DOHH2 (cell line): ENCODE data around the gene NAV2.

ENCODE experiments used
- H3F3A ChIP-seq: fragments of 200-600 bp; sonication (generic), shearing (Covaris generic); 2 replicates; pipeline ENCODE4 v1.6.0; 2016; ENCODE audit warnings: antibody characterized with exemption, mild to moderate bottlenecking; ENCODE audit not compliant: control insufficient read depth, insufficient read depth
- H3K27ac ChIP-seq: fragments of 200-600 bp; sonication (generic); 2 replicates; pipeline ENCODE4 v1.5.1; 2014; ENCODE audit warnings: low read depth, mild to moderate bottlenecking, low read length, moderate library complexity
- H3K27me3 ChIP-seq: fragments of 200-600 bp; sonication (generic); 2 replicates; pipeline ENCODE4 v1.6.1; 2014; ENCODE audit warnings: mild to moderate bottlenecking, low read length, mixed read lengths; ENCODE audit not compliant: control insufficient read depth
- H3K36me3 ChIP-seq: fragments of 200-600 bp; sonication (generic); 2 replicates; pipeline ENCODE4 v1.6.1; 2014; ENCODE audit warnings: mild to moderate bottlenecking, low read length, moderate library complexity, mixed read lengths; ENCODE audit not compliant: control insufficient read depth
- H3K4me1 ChIP-seq: fragments of 200-600 bp; sonication (generic); 2 replicates; pipeline ENCODE4 v1.6.1; 2014; ENCODE audit warnings: mild to moderate bottlenecking, low read length, mixed read lengths; ENCODE audit not compliant: control insufficient read depth
- H3K4me2 ChIP-seq: fragments of 200-600 bp; sonication (generic); 2 replicates; pipeline ENCODE4 v1.6.0; 2014; ENCODE audit warnings: mild to moderate bottlenecking, low read length, moderate library complexity
- H3K4me3 ChIP-seq: fragments of 200-600 bp; sonication (generic); 2 replicates; pipeline ENCODE4 v1.5.1; 2014; ENCODE audit warnings: mild to moderate bottlenecking, low read length, mixed read lengths
- H3K79me2 ChIP-seq: fragments of 200-600 bp; sonication (generic); 2 replicates; pipeline ENCODE4 v1.6.1; 2014; ENCODE audit warnings: mild to moderate bottlenecking, low read length, mixed read lengths; ENCODE audit not compliant: control insufficient read depth
- H3K9me2 ChIP-seq: fragments of 200-600 bp; sonication (generic); replicated peaks from 2 replicates; pipeline ENCODE4 v1.6.1; 2014; ENCODE audit warnings: mild to moderate bottlenecking, low read length, mixed read lengths; ENCODE audit not compliant: control insufficient read depth
- H3K9me3 ChIP-seq: fragments of 200-600 bp; sonication (generic); 2 replicates; pipeline ENCODE4 v1.6.1; 2014; ENCODE audit warnings: antibody characterized with exemption, low read length, mixed read lengths; ENCODE audit not compliant: control insufficient read depth, insufficient read depth
- H4K20me1 ChIP-seq: fragments of 200-600 bp; sonication (generic); 2 replicates; pipeline ENCODE4 v1.6.0; 2014; ENCODE audit warnings: low read depth, mild to moderate bottlenecking, antibody characterized with exemption, low read length, moderate library complexity; ENCODE audit not compliant: control insufficient read depth, insufficient read depth
- EZH2phosphoT487 ChIP-seq: fragments of 200-600 bp; sonication (generic); IDR thresholded peaks from 2 replicates; pipeline ENCODE4 v1.6.1; 2017; ENCODE audit warnings: borderline replicate concordance, mild to moderate bottlenecking, antibody characterized with exemption, low read length, moderate library complexity, mixed read lengths
- TF ChIP-seq, protein P1 (sequence below): fragments of 200-600 bp; sonication (generic); IDR thresholded peaks from one replicate; pipeline ENCODE4 v1.5.1; 2014; ENCODE audit warnings: antibody characterized with exemption, mild to moderate bottlenecking, low read depth, low read length; ENCODE audit not compliant: poor library complexity, severe bottlenecking

Gene NAV2

DNA sequence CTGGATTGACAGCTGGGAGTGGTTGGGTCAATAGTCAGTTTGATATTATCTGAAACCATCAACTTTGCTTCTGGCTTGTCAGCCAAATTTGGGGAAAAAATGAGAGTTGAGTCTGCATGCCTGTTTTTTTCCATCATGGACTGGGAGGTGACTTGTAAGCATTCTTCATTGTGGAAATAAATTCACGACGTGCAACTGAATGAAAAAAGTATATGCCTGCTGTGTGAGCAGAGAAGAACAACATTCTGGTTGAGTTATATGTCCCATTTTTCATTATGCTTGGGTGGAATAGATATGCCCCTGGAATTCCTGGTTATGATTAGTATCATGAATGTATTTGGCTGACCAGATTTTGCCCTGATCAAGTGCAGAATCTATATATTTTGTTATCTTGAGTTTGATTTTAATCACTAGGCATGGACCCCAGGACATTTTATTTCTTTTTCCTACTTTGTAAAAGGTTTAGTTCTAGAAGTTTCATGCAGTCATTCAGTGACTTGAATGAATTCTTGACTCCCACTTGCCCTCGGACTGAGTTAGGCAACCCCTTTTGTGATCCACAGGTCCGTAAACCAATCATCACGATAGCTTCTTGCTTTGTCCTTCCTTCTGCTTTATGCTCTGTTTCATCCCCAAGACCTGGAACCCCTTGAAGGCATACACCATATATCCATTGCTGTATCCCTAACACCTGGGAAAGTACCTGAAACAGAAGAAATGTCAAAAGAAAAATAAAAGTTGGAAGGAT, 205.8 kb downstream of the NAV2 start:
- Histone ChIP-seq H3K36me3 (no peaks in the 10 kb centered on the region), H3K4me1 (no peaks in the 10 kb centered on the region), H4K20me1 (no peaks in the 10 kb centered on the region), H3K4me2 (no peak overlapping the region), H3K27ac (no peak overlapping the region), H3K9me2 (no peaks in the 10 kb centered on the region), H3K9me3 (no peaks in the 10 kb centered on the region), H3F3A (no peaks in the 10 kb centered on the region), H3K79me2 (no peaks in the 10 kb centered on the region), H3K4me3 (no peak overlapping the region), H3K27me3 (peaks cover 3% of the 10 kb centered on the region; the same call in 1 of the 2 replicates)
- TF ChIP-seq, protein P1, sequence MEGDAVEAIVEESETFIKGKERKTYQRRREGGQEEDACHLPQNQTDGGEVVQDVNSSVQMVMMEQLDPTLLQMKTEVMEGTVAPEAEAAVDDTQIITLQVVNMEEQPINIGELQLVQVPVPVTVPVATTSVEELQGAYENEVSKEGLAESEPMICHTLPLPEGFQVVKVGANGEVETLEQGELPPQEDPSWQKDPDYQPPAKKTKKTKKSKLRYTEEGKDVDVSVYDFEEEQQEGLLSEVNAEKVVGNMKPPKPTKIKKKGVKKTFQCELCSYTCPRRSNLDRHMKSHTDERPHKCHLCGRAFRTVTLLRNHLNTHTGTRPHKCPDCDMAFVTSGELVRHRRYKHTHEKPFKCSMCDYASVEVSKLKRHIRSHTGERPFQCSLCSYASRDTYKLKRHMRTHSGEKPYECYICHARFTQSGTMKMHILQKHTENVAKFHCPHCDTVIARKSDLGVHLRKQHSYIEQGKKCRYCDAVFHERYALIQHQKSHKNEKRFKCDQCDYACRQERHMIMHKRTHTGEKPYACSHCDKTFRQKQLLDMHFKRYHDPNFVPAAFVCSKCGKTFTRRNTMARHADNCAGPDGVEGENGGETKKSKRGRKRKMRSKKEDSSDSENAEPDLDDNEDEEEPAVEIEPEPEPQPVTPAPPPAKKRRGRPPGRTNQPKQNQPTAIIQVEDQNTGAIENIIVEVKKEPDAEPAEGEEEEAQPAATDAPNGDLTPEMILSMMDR, result no peak
- TF ChIP-seq EZH2phosphoT487, result no peak

GRCh38 chr11:19919050-19919561, 206.5 kb downstream of the NAV2 start:
- Histone ChIP-seq H3K4me3 (no peak overlapping the region), H3K4me1 (no peaks in the 10 kb centered on the region), H3K4me2 (no peak overlapping the region), H3F3A (no peaks in the 10 kb centered on the region), H3K79me2 (no peaks in the 10 kb centered on the region), H3K27ac (no peak overlapping the region), H3K27me3 (peaks cover 3% of the 10 kb centered on the region; the same call in 1 of the 2 replicates), H3K36me3 (no peaks in the 10 kb centered on the region), H4K20me1 (no peaks in the 10 kb centered on the region), H3K9me2 (no peaks in the 10 kb centered on the region), H3K9me3 (no peaks in the 10 kb centered on the region)
- no peak for TF ChIP-seq EZH2phosphoT487

DNA sequence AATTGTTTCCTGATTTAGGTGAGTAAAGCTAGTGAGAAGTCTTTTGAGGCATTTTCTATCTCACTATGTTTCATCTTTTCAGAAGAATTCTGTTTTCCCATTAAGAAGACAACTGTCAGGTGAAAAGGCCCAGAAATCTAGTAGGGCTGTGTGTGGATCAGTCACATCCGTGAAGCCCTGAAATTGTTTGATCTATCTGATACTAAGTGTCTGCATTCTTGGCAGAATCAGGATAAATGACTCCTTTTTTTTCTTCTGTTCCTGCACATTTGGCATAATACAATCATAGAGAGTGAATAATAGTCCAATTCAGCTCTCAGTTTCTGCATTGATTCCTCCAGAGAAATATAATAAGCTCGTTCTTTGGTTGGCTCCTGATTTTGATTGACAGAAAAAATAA, 208.3 kb downstream of the NAV2 start:
- H3K9me3 ChIP-seq, result no peaks in the 10 kb centered on the region
- H3K4me3 ChIP-seq, result no peak overlapping the region
- H3K27me3 ChIP-seq, result peaks cover 3% of the 10 kb centered on the region; the same call in 1 of the 2 replicates
- no peaks in the 10 kb centered on the region for H3K79me2 ChIP-seq
- no peaks in the 10 kb centered on the region for H3K9me2 ChIP-seq
- no peaks in the 10 kb centered on the region for H3K4me1 ChIP-seq
- H3F3A ChIP-seq, result no peaks in the 10 kb centered on the region
- H4K20me1 ChIP-seq, result no peaks in the 10 kb centered on the region
- no peaks in the 10 kb centered on the region for H3K36me3 ChIP-seq
- no peak for TF ChIP-seq EZH2phosphoT487
- TF ChIP-seq, protein P1, result no peak
- H3K4me2 ChIP-seq, result no peak overlapping the region
- H3K27ac ChIP-seq, result no peak overlapping the region
